ENCODE measurements around the gene ROCK2.
A peak's percentile ranks its signal among the peaks of the same experiment; 100 is the strongest.

The ROCK2 gene

DNA sequence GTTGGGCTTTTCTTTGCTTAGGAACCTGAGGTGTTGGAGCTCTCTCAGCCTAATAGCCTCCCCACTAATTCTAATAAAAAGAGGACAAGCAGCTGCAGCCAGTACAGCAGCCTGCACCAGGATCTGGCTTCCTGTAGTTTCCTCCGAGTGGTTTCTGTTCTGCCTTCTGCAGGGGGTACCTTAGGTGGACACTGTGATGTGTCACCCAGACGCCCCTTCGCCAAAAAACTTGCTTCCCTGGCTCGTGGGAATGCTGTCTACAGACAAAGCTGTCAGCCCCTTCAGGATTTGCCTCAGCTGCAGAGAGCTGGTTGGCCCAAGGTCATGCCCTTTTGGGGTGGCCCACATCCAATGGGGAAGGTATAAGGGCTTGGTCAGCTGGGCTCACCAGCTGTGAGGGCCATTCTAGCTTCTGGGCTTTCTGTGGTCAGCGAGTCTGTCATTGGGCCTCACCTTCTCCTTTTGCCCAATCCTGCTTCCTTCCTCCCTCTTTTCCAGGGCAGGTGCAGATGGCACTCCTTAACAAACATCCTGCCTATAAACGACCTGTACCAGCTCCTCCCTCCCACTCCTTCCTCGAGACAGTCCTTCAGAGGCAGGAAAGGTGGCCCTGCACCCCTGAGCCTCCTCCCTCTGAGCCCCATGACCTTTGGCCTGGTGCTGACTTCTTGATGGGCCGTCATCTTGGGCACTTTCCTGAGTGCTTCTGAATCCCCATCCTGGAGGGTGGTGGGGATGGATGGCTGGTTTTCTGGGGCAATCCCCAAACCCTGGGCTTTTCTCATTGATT, 44.0 kb upstream of the ROCK2 start:
- no peak overlapping the region for H3K4me3 ChIP-seq (ENCODE audit: low read depth, low read length)
- DNase-seq (ENCODE audit: low read depth), result no peak
- TF ChIP-seq, protein P1, sequence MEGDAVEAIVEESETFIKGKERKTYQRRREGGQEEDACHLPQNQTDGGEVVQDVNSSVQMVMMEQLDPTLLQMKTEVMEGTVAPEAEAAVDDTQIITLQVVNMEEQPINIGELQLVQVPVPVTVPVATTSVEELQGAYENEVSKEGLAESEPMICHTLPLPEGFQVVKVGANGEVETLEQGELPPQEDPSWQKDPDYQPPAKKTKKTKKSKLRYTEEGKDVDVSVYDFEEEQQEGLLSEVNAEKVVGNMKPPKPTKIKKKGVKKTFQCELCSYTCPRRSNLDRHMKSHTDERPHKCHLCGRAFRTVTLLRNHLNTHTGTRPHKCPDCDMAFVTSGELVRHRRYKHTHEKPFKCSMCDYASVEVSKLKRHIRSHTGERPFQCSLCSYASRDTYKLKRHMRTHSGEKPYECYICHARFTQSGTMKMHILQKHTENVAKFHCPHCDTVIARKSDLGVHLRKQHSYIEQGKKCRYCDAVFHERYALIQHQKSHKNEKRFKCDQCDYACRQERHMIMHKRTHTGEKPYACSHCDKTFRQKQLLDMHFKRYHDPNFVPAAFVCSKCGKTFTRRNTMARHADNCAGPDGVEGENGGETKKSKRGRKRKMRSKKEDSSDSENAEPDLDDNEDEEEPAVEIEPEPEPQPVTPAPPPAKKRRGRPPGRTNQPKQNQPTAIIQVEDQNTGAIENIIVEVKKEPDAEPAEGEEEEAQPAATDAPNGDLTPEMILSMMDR (IDR thresholded peaks at IDR 0.05; ENCODE audit: low read depth, low read length, missing control alignments), result no peak

GRCh38 chr2:11387843-11388242, 43.4 kb upstream of the ROCK2 start:
- H3K4me3 ChIP-seq (ENCODE audit: low read depth, low read length), result no peak overlapping the region
- DNase-seq (ENCODE audit: low read depth), result no peak
- TF ChIP-seq, protein P1 (IDR thresholded peaks at IDR 0.05; ENCODE audit: low read depth, low read length, missing control alignments), result no peak

GRCh38 chr2:11387100-11387390, 42.6 kb upstream of the ROCK2 start:
- H3K4me3 ChIP-seq (ENCODE audit: low read depth, low read length), result no peak overlapping the region
- TF ChIP-seq, protein P1 (IDR thresholded peaks at IDR 0.05; ENCODE audit: low read depth, low read length, missing control alignments), result no peak
- DNase-seq (ENCODE audit: low read depth), result no peak

GRCh38 chr2:11385847-11386246, 41.4 kb upstream of the ROCK2 start:
- TF ChIP-seq, protein P1 (IDR thresholded peaks at IDR 0.05; ENCODE audit: low read depth, low read length, missing control alignments), result no peak
- DNase-seq (ENCODE audit: low read depth), result no peak
- H3K4me3 ChIP-seq (ENCODE audit: low read depth, low read length), result no peak overlapping the region

DNA sequence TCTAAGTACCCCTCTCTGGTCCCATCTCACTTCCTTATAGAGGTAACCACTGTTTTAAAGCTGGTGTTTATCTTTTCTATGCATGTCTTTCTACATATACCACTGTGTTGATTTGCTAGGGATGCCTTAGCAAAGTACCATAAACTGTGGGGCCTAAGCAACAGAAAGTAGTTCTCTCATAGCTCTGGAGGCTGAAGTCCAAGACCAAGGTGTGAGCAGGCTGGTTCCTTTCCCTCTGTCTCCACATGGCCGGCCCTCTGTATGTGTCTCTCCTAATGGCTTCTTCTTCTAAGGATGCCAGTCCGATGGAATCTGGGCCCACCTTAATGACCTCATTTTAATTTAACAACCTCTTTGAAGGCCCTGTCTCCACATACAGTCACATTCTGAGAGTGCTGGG, 40.8 kb upstream of the ROCK2 start:
- no peak overlapping the region for H3K4me3 ChIP-seq (ENCODE audit: low read depth, low read length)
- TF ChIP-seq, protein P1 (IDR thresholded peaks at IDR 0.05; ENCODE audit: low read depth, low read length, missing control alignments), result no peak
- DNase-seq (ENCODE audit: low read depth), result no peak

DNA sequence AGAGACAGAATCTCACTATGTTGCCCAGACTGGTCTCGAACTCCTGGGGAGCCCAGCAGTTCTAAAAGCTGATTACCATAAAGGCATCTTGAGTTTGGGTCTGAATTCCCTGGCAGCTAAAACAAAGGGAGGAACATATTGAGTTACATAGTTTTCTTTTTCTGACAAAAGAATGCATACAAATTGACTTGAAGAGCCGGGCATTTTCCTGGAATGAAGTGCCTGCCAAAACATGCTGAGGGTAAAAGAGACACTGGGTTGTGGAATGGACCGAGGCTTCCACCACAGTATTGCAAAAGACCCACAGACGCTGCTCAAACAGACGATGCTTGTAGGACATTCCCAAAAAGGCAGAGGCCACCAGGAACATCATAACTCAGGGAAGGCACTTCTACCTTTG, 35.1 kb upstream of the ROCK2 start:
- H3K4me3 ChIP-seq (ENCODE audit: low read depth, low read length), result no peak overlapping the region
- DNase-seq (ENCODE audit: low read depth), result no peak
- TF ChIP-seq, protein P1 (IDR thresholded peaks at IDR 0.05; ENCODE audit: low read depth, low read length, missing control alignments), result no peak

- DNase-seq (ENCODE audit: low read depth), result peak; percentile 73
- TF ChIP-seq, protein P1 (IDR thresholded peaks at IDR 0.05; ENCODE audit: low read depth, low read length, missing control alignments), result no peak
- H3K4me3 ChIP-seq (ENCODE audit: low read depth, low read length), result peak overlapping the region; percentile 34
Observed at GRCh38 chr2:11377928-11378545, 33.6 kb upstream of the ROCK2 start.

Measured in GM12864 (cell line).